ENCODE data around the gene JAKMIP1.

The JAKMIP1 gene

GRCh38 chr4:6086846-6087245 is 113.5 kb downstream of the JAKMIP1 start:
- no peak for DNase-seq

DNA sequence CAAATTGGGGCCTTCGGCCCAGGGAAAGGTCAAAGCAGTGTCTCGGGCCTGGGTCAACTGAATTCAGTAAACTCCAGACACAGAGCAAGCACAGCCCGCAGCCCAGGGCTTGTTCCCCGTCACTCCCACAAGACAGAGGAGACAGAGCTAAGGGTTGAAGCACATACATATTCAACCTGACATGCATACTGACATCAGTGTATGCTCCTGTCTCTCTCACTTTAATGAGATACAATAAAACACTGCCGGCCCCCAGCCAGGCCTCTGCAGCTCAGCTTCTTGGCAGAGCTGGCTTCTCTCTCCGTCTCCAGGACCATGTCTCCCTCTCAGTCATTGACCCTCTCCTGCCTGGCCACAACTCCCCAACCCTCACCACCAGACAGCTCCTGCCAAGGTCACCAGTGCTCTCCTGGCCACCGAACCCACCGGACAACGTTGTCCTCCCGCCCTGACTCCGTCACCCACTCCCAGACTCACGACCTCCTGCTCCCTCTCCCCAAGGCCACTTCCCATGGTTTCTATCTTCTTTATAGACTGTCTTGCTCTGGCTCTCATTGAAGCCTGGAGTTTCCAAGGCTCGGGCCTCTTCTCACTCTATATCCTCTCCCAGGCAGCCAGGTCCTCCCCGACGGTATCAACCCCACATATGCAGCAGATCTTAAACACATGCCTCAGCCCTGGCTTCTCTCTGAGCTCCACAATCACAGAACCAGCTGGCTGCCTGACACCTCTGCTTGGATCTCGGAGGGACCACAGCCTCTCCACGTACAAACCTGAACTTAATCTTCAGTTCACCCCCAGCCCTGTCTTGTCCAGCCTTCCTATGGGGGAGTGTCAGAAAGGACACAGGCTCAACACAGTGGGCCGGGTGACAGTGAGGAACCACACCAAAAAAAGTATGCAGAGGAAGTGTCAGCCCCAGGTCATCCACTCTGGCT is 114.4 kb downstream of the JAKMIP1 start:
- DNase-seq = no peak

GRCh38 chr4:6085028-6085690 is 115.2 kb downstream of the JAKMIP1 start:
- no peak for DNase-seq

- DNase-seq = no peak
Observed at GRCh38 chr4:6079965-6080364, 120.4 kb downstream of the JAKMIP1 start.

GRCh38 chr4:6078560-6078959 is 121.8 kb downstream of the JAKMIP1 start:
- no peak for DNase-seq

GRCh38 chr4:6076391-6076790 is 124.0 kb downstream of the JAKMIP1 start:
- DNase-seq = peak; percentile 16

GRCh38 chr4:6074758-6075157 is 125.6 kb downstream of the JAKMIP1 start:
- no peak for DNase-seq

DNA sequence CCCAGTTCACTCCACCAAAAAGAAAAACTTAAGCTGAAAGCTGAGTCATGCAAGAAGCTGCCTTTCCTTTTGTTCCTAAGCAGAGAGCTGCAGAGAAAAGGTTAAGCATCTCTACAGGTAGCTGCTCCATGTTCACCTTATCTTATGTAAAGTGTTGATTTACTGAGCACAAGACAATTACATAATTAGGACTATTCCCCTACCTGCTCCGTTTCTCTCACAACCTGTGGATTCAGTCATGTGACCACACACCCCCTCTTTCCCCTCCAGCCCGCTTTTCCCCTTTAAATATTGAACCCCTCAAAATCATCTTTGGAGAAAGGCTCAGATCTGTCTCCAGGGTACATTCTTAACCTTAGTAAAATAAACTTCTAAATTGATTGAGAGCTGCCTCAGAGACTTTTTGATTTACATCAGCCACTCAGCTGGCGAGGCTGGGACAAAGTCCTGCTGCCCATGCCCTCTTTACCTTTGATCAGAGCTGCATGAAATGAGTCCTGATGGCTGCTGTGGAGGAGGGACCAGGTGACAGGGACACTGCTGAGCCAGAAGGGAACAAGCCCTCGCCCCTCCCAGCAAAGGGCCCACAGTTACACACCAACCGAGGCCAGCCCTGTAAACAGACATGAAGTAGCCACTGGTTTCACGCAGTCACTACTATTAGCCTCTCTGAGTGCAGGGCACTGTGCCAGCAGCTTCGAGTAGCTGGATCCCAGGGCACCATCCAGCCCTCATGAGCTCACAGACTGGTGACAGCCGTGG is 128.2 kb downstream of the JAKMIP1 start:
- no peak for DNase-seq

DNA sequence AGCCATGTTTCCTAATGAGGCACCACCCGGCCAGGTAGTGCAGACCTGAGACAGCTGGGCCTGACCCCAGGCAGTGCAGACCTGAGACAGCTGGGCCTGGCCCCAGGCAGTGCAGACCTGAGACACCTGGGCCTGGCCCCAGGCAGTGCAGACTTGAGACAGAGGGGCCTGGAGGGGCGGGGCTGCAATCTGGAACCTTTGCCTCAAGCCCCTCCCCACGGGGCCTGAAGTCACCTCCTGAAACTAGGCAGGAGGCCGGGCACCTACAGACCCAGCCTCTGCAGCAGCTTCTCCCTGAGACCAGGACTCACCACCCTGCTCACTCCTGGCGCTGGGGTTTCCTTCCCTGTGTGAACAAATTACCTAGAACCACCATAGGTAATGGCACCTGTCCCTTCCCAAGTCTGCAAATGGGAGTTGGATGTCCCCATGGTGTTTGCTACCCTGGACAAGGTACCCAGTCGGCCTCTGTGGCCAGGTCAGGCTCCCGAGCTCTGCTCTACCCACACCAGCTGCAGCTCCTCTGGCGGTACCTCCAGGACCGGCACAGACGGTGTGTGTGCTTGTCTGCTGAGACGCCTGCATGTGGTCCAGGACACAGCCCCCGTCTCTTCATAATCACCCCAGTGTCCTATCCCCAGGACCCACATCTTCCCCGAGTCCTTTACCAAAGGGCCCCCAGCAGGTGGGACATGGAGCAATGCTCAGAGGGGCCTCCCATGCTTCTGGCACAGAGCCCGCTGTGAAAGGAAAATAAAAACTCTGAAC is 129.0 kb downstream of the JAKMIP1 start:
- no peak for DNase-seq

DNA sequence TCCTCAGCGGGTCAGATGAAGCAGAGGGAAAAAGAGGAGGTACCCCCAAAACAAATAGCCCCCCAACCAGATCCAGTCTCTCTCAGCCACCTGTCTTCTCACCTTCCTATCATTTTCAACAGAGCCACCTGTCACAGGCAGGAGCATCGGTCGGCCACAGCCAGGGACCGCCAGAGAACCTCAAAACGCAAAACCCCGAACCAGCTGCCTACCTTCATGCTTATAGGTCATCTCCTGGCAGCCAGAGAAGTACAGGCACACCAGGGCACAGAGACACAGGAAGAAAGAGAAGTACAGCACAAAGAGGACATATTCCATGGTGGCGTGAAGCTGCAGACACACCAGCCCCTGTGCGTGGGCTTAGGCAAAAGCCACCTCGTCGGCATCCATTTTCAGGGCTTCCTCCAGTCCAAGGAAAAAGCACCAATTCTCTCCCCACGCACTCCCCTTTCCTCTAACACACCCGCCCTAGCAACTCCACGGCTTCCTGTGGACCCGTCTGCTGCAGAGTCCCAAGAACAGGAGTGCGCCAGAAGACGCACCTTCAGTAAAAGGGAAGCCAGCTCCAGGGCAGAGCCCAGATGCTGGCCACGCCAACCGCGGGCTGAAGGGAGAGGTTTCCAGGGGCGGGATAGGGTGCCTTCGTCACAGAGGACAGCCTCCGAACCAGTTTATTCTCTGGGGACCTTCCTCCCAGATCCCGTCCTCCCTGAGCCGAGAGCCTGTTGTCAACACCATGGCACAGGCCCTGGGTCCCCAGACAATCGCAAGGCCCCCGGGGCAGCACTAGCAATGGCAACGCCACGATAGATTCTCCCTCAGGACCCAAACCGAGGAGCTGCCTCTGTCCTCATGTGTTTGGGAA is 130.3 kb downstream of the JAKMIP1 start:
- no peak for DNase-seq

GRCh38 chr4:6068986-6069385 is 131.4 kb downstream of the JAKMIP1 start:
- DNase-seq = no peak

- DNase-seq = no peak
Observed at GRCh38 chr4:6065934-6066590, 134.3 kb downstream of the JAKMIP1 start.

DNA sequence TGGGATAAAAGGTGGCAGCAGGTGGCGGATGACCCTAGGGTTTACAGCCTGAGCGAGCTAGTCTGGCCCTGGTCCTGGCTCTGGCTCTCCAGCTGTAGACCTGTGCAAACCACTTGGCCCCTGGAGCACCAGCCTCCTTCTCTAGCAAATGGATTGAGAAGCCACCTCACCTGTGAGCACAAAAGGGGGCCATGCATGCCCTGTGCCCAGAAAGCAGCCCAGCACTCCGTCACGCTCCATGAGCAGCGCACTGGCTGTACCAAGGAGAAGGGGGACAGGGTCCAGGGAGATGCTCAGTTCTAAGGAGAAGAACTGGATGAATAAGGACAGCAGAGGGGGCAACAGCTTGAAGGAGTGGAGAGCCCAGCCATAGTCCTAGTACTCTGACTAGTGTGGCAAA is 135.2 kb downstream of the JAKMIP1 start:
- no peak for DNase-seq

- DNase-seq = no peak
Observed at GRCh38 chr4:6064383-6064782, 136.0 kb downstream of the JAKMIP1 start.

DNA sequence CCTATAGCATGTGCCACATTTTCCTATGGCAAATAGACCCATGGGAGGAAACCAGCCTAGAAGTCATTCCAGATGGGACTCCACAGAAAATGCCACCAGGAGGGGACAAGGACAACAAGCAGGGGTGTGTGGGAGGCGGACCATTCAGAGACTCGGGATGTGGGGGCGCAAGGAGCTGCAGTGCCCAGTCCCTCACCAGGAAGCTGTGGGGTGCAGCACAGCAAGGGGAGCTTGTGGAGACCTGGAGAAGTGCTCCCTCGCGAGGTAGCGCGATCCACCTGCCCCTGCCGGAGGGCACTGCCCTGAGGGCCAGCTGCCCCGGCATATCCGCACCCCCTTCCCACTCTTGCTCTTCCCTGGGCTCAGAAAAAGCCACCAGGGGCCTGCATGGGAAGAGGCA is 136.7 kb downstream of the JAKMIP1 start:
- DNase-seq = no peak

DNA sequence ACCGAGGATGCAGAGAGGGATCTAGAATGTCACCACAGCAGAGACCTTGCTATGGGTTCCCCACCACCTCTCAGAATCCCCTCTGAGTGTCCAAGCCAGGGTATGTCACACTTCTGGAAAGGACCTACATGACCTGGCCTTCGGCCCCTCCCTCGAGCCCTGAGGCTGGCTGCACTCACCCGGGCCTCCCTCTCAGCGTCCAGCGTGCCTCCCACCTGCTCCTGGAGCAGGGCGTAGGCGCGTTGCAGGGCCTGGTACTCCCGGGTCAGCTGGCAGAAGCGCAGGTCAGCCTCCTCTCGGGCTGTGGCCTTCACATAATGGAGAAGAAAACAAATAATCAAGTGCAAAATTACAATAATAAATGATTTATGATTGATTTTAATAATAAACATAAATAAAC is 138.2 kb downstream of the JAKMIP1 start:
- no peak for DNase-seq

- no peak for DNase-seq
Observed at GRCh38 chr4:6059375-6059805, 141.0 kb downstream of the JAKMIP1 start.

GRCh38 chr4:6058531-6059374 is 141.6 kb downstream of the JAKMIP1 start:
- no peak for DNase-seq

DNA sequence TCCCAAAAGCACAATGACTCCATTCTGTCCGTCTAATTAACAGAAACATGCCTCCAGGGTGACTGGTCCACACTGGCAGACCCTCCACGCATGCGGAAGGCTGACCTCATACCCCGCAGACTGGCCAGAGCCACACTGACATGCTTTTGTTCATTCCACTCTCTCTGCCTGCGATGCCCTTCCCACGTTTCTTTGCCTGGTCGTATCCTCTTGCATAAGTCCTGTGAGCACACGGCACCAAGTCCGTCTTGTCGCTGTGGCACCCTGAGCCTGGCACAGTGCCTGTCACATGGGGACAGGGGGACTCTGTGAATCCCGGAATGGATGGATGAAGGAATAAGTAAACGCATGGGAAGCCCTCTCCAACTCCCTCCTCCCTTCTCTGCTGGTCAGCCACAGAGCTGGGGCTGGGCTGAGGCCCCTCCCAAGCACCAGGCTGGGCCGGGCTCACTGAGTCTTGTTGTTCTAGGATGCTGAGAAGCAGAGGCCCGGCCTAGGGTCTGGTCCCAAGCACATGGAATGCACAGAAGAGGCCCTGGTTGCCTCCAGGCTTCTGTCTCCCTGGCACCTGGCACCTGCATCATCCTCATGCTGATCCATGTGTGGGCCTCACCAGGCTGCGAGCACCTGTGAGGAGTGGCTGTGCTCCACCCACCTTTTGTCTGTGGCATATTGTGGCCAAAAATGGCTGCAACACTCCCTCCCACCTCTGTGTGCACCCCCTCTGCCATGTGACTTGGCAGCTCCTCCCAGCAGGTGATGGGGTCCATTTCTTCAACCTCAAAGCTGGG is 143.2 kb downstream of the JAKMIP1 start:
- no peak for DNase-seq
